HepG2 (cell line): Measurements from ENCODE around the gene SESN2. TPM values are rescaled to one million over a fixed set of nuclear protein-coding genes. Genes with fewer than 3 reads are reported as not detected.

Source experiments
- AKAP8 ChIP-seq: sonication (generic); formaldehyde crosslinking; IDR thresholded peaks from 2 replicates; pipeline ENCODE4 v1.5.1; 2020; ENCODE audit warnings: mild to moderate bottlenecking, missing genetic modification reagents
- IRF2 ChIP-seq: IDR thresholded peaks from 2 replicates; pipeline ENCODE4 v1.6.1; 2018; ENCODE audit warnings: missing genetic modification reagents, missing compliant biosample characterization
- ISX ChIP-seq: sonication (generic); formaldehyde crosslinking; conservative IDR thresholded peaks from 2 replicates; pipeline ENCODE4 v1.5.0; 2020; ENCODE audit warnings: missing genetic modification reagents
- NR2F2 ChIP-seq: IDR thresholded peaks from 2 replicates; pipeline ENCODE4 v1.6.1; 2012; ENCODE audit warnings: low read depth, inconsistent platforms, borderline replicate concordance
- NR3C1 ChIP-seq: sonication (generic); formaldehyde crosslinking; IDR thresholded peaks from 2 replicates; pipeline ENCODE4 v1.4.0; 2020; ENCODE audit warnings: missing genetic modification reagents
- PITX1 ChIP-seq: sonication (generic); formaldehyde crosslinking; IDR thresholded peaks from 2 replicates; pipeline ENCODE4 v1.5.1; 2020; ENCODE audit warnings: mild to moderate bottlenecking, missing genetic modification reagents
- POLR2G ChIP-seq: fragments of 200-400 bp; formaldehyde crosslinking; IDR thresholded peaks from 2 replicates; pipeline ENCODE4 v1.6.1; 2018; ENCODE audit warnings: mild to moderate bottlenecking, low read depth, low read length, moderate library complexity
- RBFOX2 ChIP-seq: fragments of 200-400 bp; formaldehyde crosslinking; IDR thresholded peaks from 2 replicates; pipeline ENCODE4 v1.6.1; 2017; ENCODE audit warnings: low read depth, mild to moderate bottlenecking, low read length
- REL ChIP-seq: sonication (generic); formaldehyde crosslinking; conservative IDR thresholded peaks from 2 replicates; pipeline ENCODE4 v1.8.0; 2022; ENCODE audit warnings: mild to moderate bottlenecking, missing genetic modification reagents, moderate library complexity
- TCF7 ChIP-seq: sonication (generic); IDR thresholded peaks from 2 replicates; pipeline ENCODE4 v1.6.1; 2016; ENCODE audit warnings: antibody characterized with exemption, low read depth
- TP53 ChIP-seq: sonication (generic); formaldehyde crosslinking; conservative IDR thresholded peaks from 2 replicates; pipeline ENCODE4 v1.4.0; 2020; ENCODE audit warnings: missing genetic modification reagents
- ZNF253 ChIP-seq: sonication (generic); formaldehyde crosslinking; IDR thresholded peaks from 2 replicates; pipeline ENCODE4 v1.8.0; 2022; ENCODE audit warnings: mild to moderate bottlenecking, missing genetic modification reagents, borderline replicate concordance
- ZNF256 ChIP-seq: sonication (generic); formaldehyde crosslinking; conservative IDR thresholded peaks from 2 replicates; pipeline ENCODE4 v1.4.0; 2020; ENCODE audit warnings: missing genetic modification reagents
- ZNF501 ChIP-seq: sonication (generic); formaldehyde crosslinking; IDR thresholded peaks from 2 replicates; pipeline ENCODE4 v1.5.1; 2020; ENCODE audit warnings: mild to moderate bottlenecking, moderate library complexity, missing genetic modification reagents
- ZSCAN21 ChIP-seq: sonication (generic); formaldehyde crosslinking; IDR thresholded peaks from 2 replicates; pipeline ENCODE4 v1.8.0; 2022; ENCODE audit warnings: mild to moderate bottlenecking, missing genetic modification reagents, moderate library complexity, borderline replicate concordance
- polyA plus RNA-seq, 8 experiments: library from polyadenylated mRNA; depleted of rRNA in 3 of 8; stranded (reverse) in 7 of 8; unstranded in 1 of 8; fragments of >200 nt; fragmentation: Illumina TruSeq in 4 of 8; extraction: Trizol in 4 of 8; gene quantifications; 2 replicates each; pipeline versions ENCODE4 v1.2.1 to v1.2.3, GENCODE V29; 2011 to 2016; ENCODE audit warnings: low read depth in 4 of 8, missing spikeins in 1 of 8, mixed read lengths in 1 of 8; ENCODE audit not compliant: insufficient read depth in 1 of 8
- total RNA-seq, 5 experiments: library from RNA; depleted of rRNA; stranded (reverse); fragments of >200 nt; fragmentation: Illumina TruSeq; extraction: Trizol; gene quantifications; 2 replicates each; pipeline ENCODE4 v1.2.3, GENCODE V29; 2016; ENCODE audit warnings: low read depth in 1 of 5
- TF ChIP-seq, protein P1 (sequence below): sonication (generic); formaldehyde crosslinking; IDR thresholded peaks from 2 replicates; pipeline ENCODE4 v1.5.0; 2020; ENCODE audit warnings: mild to moderate bottlenecking, missing genetic modification reagents
- TF ChIP-seq, protein P2 (sequence below): sonication (generic); formaldehyde crosslinking; IDR thresholded peaks from 2 replicates; pipeline ENCODE4 v1.4.0; 2020; ENCODE audit warnings: missing genetic modification reagents
- TF ChIP-seq, protein P3 (sequence below): IDR thresholded peaks from 2 replicates; pipeline ENCODE4 v1.4.0; 2020; ENCODE audit warnings: mild to moderate bottlenecking, missing genetic modification reagents

Gene SESN2
- total and polyA plus RNA-seq, 2 of the 13 experiments (the other 11 are each of a cell fraction or from before 2014, with no cell fraction given) = 13.2 to 19.1 TPM

GRCh38 chr1:28235755-28236655 is 23.3 kb upstream of the SESN2 start, which contains the start of gene ATP5IF1 (continued):
- 0 out of 2 replicates have a peak, but pooled peaks have one; percentile 77 for TF ChIP-seq TP53 (CRISPR knock-in tag)
- TF ChIP-seq, protein P1, sequence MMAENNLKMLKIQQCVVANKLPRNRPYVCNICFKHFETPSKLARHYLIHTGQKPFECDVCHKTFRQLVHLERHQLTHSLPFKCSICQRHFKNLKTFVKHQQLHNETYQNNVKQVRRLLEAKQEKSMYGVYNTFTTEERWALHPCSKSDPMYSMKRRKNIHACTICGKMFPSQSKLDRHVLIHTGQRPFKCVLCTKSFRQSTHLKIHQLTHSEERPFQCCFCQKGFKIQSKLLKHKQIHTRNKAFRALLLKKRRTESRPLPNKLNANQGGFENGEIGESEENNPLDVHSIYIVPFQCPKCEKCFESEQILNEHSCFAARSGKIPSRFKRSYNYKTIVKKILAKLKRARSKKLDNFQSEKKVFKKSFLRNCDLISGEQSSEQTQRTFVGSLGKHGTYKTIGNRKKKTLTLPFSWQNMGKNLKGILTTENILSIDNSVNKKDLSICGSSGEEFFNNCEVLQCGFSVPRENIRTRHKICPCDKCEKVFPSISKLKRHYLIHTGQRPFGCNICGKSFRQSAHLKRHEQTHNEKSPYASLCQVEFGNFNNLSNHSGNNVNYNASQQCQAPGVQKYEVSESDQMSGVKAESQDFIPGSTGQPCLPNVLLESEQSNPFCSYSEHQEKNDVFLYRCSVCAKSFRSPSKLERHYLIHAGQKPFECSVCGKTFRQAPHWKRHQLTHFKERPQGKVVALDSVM (CRISPR knock-in tag) = peak; percentile 43; the same call in 1 of the 2 replicates
- 0 out of 2 replicates have a peak, but pooled peaks have one; percentile 69 for TF ChIP-seq ZSCAN21 (CRISPR knock-in tag)
- peak; percentile 92 for TF ChIP-seq POLR2G
- TF ChIP-seq RBFOX2 = peak; percentile 97
- no peak for TF ChIP-seq NR3C1 (CRISPR knock-in tag)
- TF ChIP-seq PITX1 (CRISPR knock-in tag) = peak; percentile 77
- peak; percentile 83; the same call in 1 of the 2 replicates for TF ChIP-seq ZNF256 (CRISPR knock-in tag)
- no peak for TF ChIP-seq NR2F2
- peak; percentile 18 for TF ChIP-seq IRF2 (CRISPR knock-in tag)
- TF ChIP-seq ZNF253 (CRISPR knock-in tag) = no peak; the same call in 1 of the 2 replicates
- 0 out of 2 replicates have a peak, but pooled peaks have one; percentile 33 for TF ChIP-seq REL (CRISPR knock-in tag)
- TF ChIP-seq TCF7 = no peak
- TF ChIP-seq AKAP8 (CRISPR knock-in tag) = 0 out of 2 replicates have a peak, but pooled peaks have one; percentile 47
- TF ChIP-seq, protein P2, sequence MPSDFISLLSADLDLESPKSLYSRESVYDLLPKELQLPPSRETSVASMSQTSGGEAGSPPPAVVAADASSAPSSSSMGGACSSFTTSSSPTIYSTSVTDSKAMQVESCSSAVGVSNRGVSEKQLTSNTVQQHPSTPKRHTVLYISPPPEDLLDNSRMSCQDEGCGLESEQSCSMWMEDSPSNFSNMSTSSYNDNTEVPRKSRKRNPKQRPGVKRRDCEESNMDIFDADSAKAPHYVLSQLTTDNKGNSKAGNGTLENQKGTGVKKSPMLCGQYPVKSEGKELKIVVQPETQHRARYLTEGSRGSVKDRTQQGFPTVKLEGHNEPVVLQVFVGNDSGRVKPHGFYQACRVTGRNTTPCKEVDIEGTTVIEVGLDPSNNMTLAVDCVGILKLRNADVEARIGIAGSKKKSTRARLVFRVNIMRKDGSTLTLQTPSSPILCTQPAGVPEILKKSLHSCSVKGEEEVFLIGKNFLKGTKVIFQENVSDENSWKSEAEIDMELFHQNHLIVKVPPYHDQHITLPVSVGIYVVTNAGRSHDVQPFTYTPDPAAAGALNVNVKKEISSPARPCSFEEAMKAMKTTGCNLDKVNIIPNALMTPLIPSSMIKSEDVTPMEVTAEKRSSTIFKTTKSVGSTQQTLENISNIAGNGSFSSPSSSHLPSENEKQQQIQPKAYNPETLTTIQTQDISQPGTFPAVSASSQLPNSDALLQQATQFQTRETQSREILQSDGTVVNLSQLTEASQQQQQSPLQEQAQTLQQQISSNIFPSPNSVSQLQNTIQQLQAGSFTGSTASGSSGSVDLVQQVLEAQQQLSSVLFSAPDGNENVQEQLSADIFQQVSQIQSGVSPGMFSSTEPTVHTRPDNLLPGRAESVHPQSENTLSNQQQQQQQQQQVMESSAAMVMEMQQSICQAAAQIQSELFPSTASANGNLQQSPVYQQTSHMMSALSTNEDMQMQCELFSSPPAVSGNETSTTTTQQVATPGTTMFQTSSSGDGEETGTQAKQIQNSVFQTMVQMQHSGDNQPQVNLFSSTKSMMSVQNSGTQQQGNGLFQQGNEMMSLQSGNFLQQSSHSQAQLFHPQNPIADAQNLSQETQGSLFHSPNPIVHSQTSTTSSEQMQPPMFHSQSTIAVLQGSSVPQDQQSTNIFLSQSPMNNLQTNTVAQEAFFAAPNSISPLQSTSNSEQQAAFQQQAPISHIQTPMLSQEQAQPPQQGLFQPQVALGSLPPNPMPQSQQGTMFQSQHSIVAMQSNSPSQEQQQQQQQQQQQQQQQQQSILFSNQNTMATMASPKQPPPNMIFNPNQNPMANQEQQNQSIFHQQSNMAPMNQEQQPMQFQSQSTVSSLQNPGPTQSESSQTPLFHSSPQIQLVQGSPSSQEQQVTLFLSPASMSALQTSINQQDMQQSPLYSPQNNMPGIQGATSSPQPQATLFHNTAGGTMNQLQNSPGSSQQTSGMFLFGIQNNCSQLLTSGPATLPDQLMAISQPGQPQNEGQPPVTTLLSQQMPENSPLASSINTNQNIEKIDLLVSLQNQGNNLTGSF (CRISPR knock-in tag) = peak; percentile 91
- TF ChIP-seq ZNF501 (CRISPR knock-in tag) = peak; percentile 92
- peak; percentile 91; the same call in 1 of the 2 replicates for TF ChIP-seq ISX (CRISPR knock-in tag)
- TF ChIP-seq, protein P3, sequence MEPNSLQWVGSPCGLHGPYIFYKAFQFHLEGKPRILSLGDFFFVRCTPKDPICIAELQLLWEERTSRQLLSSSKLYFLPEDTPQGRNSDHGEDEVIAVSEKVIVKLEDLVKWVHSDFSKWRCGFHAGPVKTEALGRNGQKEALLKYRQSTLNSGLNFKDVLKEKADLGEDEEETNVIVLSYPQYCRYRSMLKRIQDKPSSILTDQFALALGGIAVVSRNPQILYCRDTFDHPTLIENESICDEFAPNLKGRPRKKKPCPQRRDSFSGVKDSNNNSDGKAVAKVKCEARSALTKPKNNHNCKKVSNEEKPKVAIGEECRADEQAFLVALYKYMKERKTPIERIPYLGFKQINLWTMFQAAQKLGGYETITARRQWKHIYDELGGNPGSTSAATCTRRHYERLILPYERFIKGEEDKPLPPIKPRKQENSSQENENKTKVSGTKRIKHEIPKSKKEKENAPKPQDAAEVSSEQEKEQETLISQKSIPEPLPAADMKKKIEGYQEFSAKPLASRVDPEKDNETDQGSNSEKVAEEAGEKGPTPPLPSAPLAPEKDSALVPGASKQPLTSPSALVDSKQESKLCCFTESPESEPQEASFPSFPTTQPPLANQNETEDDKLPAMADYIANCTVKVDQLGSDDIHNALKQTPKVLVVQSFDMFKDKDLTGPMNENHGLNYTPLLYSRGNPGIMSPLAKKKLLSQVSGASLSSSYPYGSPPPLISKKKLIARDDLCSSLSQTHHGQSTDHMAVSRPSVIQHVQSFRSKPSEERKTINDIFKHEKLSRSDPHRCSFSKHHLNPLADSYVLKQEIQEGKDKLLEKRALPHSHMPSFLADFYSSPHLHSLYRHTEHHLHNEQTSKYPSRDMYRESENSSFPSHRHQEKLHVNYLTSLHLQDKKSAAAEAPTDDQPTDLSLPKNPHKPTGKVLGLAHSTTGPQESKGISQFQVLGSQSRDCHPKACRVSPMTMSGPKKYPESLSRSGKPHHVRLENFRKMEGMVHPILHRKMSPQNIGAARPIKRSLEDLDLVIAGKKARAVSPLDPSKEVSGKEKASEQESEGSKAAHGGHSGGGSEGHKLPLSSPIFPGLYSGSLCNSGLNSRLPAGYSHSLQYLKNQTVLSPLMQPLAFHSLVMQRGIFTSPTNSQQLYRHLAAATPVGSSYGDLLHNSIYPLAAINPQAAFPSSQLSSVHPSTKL = peak; percentile 67
